Peyer's patch (tissue), 4 donors: ENCODE data around the gene ZG16B.

Experiments
- CTCF ChIP-seq, 6 experiments: fragments of 450-650 bp in 4 of 6; fragments of 200-600 bp in 2 of 6; sonication (generic) in 1 of 6; IDR thresholded peaks; one replicate each; pipeline ENCODE4 v1.5.1; 2017 to 2019; ENCODE audit warnings: antibody characterized with exemption in 6 of 6, mild to moderate bottlenecking in 3 of 6, moderate library complexity in 1 of 6
- POLR2A ChIP-seq, 2 donors: fragments of 450-650 bp; IDR thresholded peaks; one replicate each; pipeline ENCODE4 v1.5.1; 2017; ENCODE audit warnings: antibody characterized with exemption in 2 of 2, mild to moderate bottlenecking in 2 of 2, moderate library complexity in 2 of 2

- TF ChIP-seq CTCF (IDR thresholded peaks at IDR 0.05) (peak in 2 of 6 experiments; percentile 7 to 13), POLR2A (IDR thresholded peaks at IDR 0.05) (no peak)
Observed at GRCh38 chr16:2835638-2836493, 5.8 kb downstream of the ZG16B start.
